Left ventricle myocardium superior (tissue), 1 donor: ENCODE results near the gene NIPAL3. TPM values are rescaled to one million over a fixed set of nuclear protein-coding genes. Genes with fewer than 3 reads are reported as not detected.

Experiments
- ATAC-seq: fragments of 200-7000 bp; cut with Tn5 transposase; one replicate; pipeline ENCODE4 v1.9.1; 2020; ENCODE audit warnings: mild to moderate bottlenecking, moderate library complexity
- DNase-seq: peaks from one replicate; pipeline ENCODE4 v3.0.0-alpha.2; 2020
- intact Hi-C: fragments of 100-400 bp; cut with micrococcal nuclease; formaldehyde crosslinking; loops from one replicate; pipeline ENCODE4 v1.11.0; 2022
- total RNA-seq: library from RNA; stranded (reverse); fragmentation: NEBNext Ultra II Directional; extraction: Animal tissue kit (Norgen Biotek cat#: 25700); gene quantifications from one replicate; pipeline ENCODE4 v1.2.1, GENCODE V29; 2021
- donor health status: DM: no; HTN: yes; CAD: no; lungs with severe emphysema.

Gene NIPAL3
- total RNA-seq, 1 donor from 2014 or later = 34.6 TPM

- DNase-seq = no peak
- intact Hi-C loops = no loop called here
- ATAC-seq = no peak
Measured at GRCh38 chr1:24416666-24417391, 1.2 kb downstream of the NIPAL3 start.

DNA sequence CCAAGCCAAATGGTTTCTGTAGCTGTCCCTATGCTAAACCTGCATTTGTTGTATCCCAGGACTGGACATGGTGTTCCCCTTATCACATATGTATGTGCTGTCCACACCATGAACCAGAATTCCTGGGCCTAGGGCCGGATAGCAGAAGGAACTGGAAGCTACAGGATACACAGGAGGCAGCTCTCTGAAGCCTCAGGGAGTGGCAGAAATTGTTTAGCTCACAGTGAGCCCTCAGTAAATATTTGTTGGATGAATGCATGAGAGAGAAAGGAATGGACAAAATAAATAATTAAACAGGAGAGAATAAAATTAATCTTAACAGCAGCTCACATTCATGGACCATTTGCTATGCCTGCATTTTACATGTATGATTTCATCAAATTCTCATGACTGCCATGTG lies 2.1 kb downstream of the NIPAL3 start:
- intact Hi-C loops = no loop called here
- ATAC-seq (no peak), DNase-seq (no peak)

- ATAC-seq = no peak
- intact Hi-C loops = no loop called here
- DNase-seq = peak; percentile 41
Measured at GRCh38 chr1:24418898-24419628, 3.5 kb downstream of the NIPAL3 start.

DNA sequence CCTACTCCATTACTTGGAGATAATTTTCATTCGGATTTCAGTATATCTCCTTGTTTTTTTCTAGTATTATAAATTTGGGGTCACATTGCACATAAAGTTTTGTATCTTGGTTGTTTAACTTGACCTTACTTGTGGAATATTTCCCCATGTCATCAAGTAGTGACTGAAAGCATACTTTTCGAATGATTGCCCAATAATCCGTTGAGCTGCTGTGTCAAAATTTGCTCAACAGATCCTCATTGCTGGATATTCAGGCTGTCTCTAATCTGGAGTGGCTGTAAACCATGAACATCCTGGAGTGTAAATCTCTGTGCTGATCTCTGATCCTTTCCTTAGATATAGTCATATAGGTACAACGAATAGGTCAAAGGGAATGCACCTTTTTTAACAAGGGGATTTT lies 4.9 kb downstream of the NIPAL3 start:
- DNase-seq (no peak), ATAC-seq (no peak)
- intact Hi-C loops = no loop called here

- no peak for ATAC-seq
- intact Hi-C loops = no loop called here
Measured at GRCh38 chr1:24421502-24421901, 5.9 kb downstream of the NIPAL3 start.

DNA sequence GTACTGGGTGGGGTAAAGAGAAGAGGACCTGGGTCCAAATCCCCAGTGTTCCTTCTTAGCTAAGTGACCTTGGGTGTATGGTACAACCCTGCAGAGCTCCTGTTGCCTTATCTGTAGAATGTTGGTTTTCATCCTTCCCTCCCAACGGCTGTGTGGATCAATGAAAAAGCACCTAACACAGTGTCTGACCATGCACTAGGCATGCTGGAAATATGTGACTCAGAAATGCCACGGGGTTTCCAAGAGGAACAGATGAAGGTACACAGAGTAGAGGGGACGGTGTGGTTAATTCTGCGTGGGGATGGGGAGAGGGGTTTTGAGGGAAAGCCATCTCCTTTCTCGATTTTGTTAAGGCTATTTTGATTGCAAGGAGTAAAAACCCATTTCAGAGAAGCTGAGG lies 8.6 kb downstream of the NIPAL3 start:
- DNase-seq = no peak
- intact Hi-C loops = no loop called here
- ATAC-seq = no peak

More at GRCh38 chr1:24421502-24421901, 5.9 kb downstream of the NIPAL3 start:
- no peak for DNase-seq

DNA sequence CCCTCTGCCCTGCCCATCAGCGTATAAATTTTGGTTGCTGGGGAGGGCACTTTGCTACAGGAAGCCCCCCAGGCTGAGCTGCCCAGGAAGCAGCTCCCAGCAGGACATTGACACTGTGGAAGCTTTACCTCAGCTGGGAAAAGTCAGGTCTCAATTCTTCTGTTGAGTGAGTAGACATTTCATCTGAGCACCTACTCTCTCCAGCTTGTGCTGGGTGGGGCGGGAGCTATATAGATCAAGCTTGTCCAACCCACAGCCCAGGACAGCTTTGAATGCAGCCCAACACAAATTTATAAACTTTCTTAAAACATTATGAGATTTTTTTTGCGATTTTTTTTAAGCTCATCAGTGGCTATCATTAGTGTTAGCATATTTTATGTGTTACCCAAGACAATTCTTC lies 9.4 kb downstream of the NIPAL3 start:
- ATAC-seq = no peak
- intact Hi-C loops = no loop called here

DNA sequence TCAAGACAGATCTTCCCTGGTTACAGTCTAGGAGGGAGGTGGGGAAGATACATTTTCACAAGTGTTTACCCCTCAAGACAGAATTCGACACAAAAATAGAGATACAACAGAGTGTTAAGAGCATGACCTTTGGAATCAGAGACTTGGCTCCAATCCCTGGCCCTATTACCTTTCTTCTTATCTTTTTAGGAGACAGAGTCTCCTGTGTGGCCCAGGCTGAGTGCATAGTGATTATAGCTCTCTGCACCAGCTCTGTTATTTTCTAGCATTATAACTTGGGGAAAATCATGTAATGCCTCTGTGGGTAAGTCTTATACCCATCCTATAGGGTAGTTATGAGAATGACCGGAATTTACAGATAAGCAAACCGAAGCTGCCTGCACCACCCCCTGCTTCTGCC lies 9.8 kb downstream of the NIPAL3 start:
- ATAC-seq = no peak
- no peak for DNase-seq
- intact Hi-C loops = no loop called here

More for the DNA sequence above, 9.4 kb downstream of the NIPAL3 start:
- no peak for DNase-seq

DNA sequence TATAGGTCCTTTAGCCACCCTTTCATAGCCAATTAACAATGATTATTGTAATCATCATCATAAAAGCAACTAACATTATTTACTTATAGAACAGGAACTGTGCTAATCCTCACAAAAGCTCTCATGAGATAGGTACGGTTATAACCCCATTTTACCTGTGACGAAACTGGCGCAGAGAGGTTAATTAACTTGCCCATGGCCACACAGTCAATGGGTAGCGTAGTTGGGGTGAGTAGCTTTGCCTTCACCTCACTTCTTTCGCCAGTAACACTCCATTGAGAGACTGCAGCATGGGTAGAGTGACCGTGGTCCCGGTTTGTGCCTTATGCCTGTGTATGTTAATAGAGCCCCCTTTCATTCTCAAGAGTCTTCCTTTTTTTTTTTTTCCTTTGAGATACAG lies 10.3 kb downstream of the NIPAL3 start:
- intact Hi-C loops = no loop called here
- DNase-seq (no peak), ATAC-seq (no peak)

DNA sequence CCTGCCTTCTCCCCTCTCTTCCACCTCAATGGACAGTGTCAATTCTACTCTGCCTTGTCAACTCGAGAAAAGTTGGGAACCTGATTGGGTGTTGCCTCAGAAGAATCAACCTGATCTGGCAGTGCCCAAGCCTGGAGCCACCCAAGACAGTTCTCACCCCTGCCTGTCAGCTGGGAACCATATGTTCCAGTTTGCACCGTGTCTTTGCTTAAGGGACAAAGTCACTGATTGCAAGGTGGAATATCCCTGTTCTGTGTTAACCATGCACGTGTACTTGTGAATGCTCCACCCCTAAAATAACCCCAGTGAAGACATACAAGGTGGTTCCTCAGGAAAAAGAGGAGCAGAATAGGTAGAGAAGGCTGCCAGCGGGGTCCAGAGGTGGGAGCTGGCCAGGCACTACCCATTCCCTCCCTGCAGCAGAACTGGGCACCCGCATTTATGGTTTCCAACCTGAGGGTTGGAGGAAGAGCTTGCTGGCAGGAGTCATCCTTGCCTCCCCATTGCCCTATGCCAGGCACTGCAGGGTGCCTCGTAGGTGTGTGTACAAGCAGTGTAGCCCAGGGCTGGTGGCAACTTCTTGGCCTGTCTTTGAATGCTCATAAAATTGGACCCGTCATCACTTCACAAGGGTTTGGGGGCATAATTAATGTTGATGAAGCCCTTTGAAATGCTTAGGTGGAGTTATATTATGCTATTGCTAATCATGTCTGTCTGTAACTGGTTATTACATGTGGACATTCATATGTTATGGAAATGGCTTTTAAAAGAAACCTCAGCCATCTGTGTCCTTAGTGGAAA lies 11.3 kb downstream of the NIPAL3 start:
- no peak for DNase-seq
- ATAC-seq = peak; percentile 52
- intact Hi-C loops = no loop called here

GRCh38 chr1:24427545-24427862 lies 11.9 kb downstream of the NIPAL3 start:
- intact Hi-C loops = no loop called here
- ATAC-seq (peak; percentile 89), DNase-seq (no peak)

DNA sequence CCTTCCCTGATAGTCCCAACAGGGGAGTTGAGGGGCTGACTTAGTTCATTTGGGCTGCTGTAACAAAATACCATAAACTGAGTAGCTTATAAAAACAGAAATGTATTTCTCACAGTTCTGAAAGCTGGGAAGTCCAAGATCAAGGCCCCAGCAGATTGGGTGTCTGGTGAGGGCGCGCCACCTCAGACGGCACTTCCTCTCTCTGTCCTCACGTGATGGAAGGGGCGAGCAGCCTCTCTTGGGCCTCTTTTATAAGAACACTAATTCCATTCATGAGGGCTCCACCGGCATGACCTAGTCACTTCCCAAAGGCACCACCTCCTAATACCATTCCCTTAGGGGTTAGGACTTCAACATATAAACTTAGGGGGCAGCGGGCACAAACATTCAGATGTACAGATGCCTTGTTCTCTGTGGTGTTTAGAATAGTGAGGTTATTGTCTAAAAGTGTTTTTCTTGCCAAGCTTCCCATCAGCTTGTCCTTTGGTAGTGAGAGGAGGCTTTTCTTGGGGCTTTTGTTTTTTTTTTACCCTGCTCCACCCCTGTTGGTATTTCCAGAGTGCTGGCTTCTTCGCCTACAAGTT lies 20.3 kb downstream of the NIPAL3 start:
- intact Hi-C loops = no loop called here
- DNase-seq (no peak), ATAC-seq (no peak)

DNA sequence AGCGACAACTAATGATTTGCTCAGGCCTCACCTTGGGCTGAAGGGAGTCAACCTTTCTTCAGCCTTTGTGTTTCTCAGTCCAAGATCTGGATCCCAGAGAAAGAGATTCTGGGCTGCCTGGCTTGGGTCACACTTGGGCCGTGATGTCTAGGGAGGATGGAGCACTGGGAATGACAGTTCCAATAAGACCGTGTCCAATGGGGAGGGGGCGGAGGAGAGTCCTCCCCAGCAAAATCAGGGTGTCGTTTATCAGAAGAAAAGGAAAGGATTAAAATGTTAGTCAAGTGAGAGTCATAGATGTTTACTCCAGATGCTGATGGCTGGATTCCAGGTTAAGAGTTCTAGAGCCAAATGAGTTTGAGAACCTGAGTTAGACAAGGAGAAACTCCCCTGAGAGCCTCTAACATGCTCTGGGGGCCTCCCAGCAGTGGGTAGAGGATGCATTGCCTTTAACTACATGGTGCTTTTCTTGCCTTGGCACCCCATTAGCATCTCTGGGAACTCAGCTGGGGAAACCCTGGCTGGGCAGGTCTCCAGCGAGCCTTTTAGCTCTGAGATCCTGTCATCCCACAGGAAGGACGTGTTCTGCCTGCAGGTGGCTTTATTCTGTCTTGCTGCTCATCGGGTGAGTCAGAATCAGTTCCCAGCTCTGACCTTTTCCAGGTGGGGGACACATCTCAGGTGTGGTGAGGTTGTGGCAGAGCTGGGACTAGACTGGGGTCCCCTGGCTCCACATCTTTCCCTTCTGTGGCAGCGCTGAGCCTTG lies 22.2 kb downstream of the NIPAL3 start:
- intact Hi-C loops = no loop called here
- ATAC-seq (peak; percentile 57), DNase-seq (peak; percentile 55)

- intact Hi-C loops = no loop called here
- DNase-seq = peak; percentile 74
- peak; percentile 91 for ATAC-seq
Measured at GRCh38 chr1:24438423-24438901, 22.9 kb downstream of the NIPAL3 start.

GRCh38 chr1:24440436-24440835 lies 24.8 kb downstream of the NIPAL3 start:
- no peak for DNase-seq
- intact Hi-C loops = no loop called here
- no peak for ATAC-seq

- intact Hi-C loops = no loop called here
- ATAC-seq (no peak), DNase-seq (no peak)
Measured at GRCh38 chr1:24441480-24441879, 25.9 kb downstream of the NIPAL3 start.

DNA sequence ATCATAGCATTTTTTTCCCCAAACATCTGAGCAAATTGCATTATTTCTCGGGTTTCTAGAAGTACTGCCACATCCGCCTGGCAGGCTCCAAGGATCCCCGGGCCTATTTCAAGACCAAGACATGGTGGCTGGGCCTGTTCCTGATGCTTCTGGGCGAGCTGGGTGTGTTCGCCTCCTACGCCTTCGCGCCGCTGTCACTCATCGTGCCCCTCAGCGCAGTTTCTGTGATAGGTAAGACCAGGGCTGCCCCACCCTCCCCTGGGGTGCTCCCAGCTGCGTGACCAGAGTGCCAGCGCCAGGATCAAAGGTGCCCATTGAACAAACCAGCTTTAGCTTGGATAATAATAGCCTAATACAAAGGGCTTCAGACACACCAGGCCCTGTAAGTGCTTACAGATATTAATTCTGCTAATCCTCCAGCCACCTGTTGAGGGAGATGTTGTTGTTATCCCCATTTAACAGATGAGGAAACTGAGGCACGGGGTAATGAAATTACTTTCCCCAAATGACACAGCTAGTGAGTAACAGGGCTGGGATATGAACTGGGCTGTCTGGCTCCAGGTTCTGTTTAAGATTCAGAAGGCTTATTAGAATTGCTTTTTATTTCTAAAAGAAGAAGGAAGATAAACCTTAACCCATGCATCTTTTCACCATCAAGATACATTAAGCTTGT lies 26.5 kb downstream of the NIPAL3 start:
- intact Hi-C loops = no loop called here
- ATAC-seq (no peak), DNase-seq (no peak)

DNA sequence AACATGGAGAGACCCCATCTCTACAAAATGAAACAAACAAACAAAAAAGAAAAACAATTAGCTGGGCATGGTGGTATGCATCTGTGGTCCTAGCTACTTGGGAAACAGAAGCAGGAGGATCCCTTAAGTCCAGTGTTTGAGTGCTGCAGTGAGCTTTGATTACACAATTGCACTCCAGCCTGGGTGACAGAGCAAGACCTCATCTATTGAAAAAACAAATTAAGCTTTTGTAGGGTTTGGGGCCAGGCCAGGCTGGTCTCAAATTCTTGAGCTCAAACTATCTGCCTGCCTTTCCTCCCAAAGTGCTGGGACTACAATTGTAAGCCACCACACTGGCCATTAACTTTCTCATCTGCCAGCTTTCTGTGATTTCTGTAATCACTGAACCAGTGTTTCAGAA lies 27.2 kb downstream of the NIPAL3 start:
- ATAC-seq (no peak), DNase-seq (no peak)
- intact Hi-C loops = no loop called here
